ENCODE data around the gene POTEF.
"Not testable (repeated sequence)": the region's sequence is repeated elsewhere in the genome, so short reads cannot be mapped to it uniquely, and the experiment has no call there.

The POTEF gene

GRCh38 chr2:130102597-130103363, 26.2 kb downstream of the POTEF start:
- DNase-seq, result not testable (repeated sequence)

- not testable (repeated sequence) for DNase-seq
These were observed 66.4 kb downstream of the POTEF start for GRCh38 chr2:130062645-130063044.

GRCh38 chr2:130059982-130060381, 69.0 kb downstream of the POTEF start:
- DNase-seq, result not testable (repeated sequence)

GRCh38 chr2:130056336-130056735, 72.7 kb downstream of the POTEF start:
- not testable (repeated sequence) for DNase-seq

GRCh38 chr2:130053217-130053911, 75.7 kb downstream of the POTEF start:
- not testable (repeated sequence) for DNase-seq

GRCh38 chr2:130052376-130052775, 76.6 kb downstream of the POTEF start:
- not testable (repeated sequence) for DNase-seq

GRCh38 chr2:130048422-130048821, 80.6 kb downstream of the POTEF start:
- DNase-seq, result not testable (repeated sequence)

- DNase-seq, result not testable (repeated sequence)
These were observed 90.8 kb downstream of the POTEF start for GRCh38 chr2:130038265-130038603.

GRCh38 chr2:130025931-130026330, 103.1 kb downstream of the POTEF start:
- not testable (repeated sequence) for DNase-seq
